GM23338 (cell line): ENCODE measurements around the gene S100A3. TPM values are rescaled to one million over a fixed set of nuclear protein-coding genes. Genes with fewer than 3 reads are reported as not detected.

Experiments used
- ATAC-seq: fragments of 200-7000 bp; cut with Tn5 transposase; 3 replicates; pipeline ENCODE4 v1.9.1; 2020
- DNase-seq: peaks from one replicate; pipeline ENCODE4 v3.0.0-alpha.2; 2015; ENCODE audit warnings: low spot score
- H2AFZ ChIP-seq: fragments of 200-600 bp; sonication (generic); 2 replicates; pipeline ENCODE4 v1.8.0; 2016; ENCODE audit warnings: antibody characterized with exemption, mild to moderate bottlenecking, moderate library complexity
- H3F3A ChIP-seq: fragments of 200-600 bp; sonication (generic); replicated peaks from 2 replicates; pipeline ENCODE4 v1.8.0; 2017; ENCODE audit warnings: antibody characterized with exemption, mixed run types, low read depth
- H3K27ac ChIP-seq: fragments of 200-600 bp; sonication (generic); 2 replicates; pipeline ENCODE4 v1.6.1; 2016; ENCODE audit warnings: low read depth
- H3K27me3 ChIP-seq: fragments of 200-600 bp; sonication (generic); 2 replicates; pipeline ENCODE4 v1.8.0; 2016; ENCODE audit warnings: mild to moderate bottlenecking, mixed run types, moderate library complexity; ENCODE audit not compliant: insufficient read depth
- H3K36me3 ChIP-seq: fragments of 200-600 bp; sonication (generic); 2 replicates; pipeline ENCODE4 v1.8.0; 2016; ENCODE audit warnings: mild to moderate bottlenecking; ENCODE audit not compliant: insufficient read depth
- H3K4me1 ChIP-seq: fragments of 200-600 bp; sonication (generic); 2 replicates; pipeline ENCODE4 v1.8.0; 2016; ENCODE audit warnings: mild to moderate bottlenecking, moderate library complexity; ENCODE audit not compliant: insufficient read depth
- H3K4me2 ChIP-seq: fragments of 200-600 bp; sonication (generic); 2 replicates; pipeline ENCODE4 v1.7.1; 2017; ENCODE audit warnings: mixed run types
- H3K4me3 ChIP-seq: fragments of 200-600 bp; sonication (generic); 2 replicates; pipeline ENCODE4 v1.6.1; 2016; ENCODE audit warnings: mixed run types
- H3K79me2 ChIP-seq: fragments of 200-600 bp; sonication (generic); replicated peaks from 2 replicates; pipeline ENCODE4 v1.8.0; 2017; ENCODE audit warnings: mild to moderate bottlenecking; ENCODE audit not compliant: insufficient read depth
- H3K9me2 ChIP-seq: fragments of 200-600 bp; sonication (generic); 2 replicates; pipeline ENCODE4 v1.8.0; 2017; ENCODE audit not compliant: insufficient read depth
- H4K20me1 ChIP-seq: fragments of 200-600 bp; sonication (generic); replicated peaks from 2 replicates; pipeline ENCODE4 v1.8.0; 2017; ENCODE audit warnings: mild to moderate bottlenecking; ENCODE audit not compliant: insufficient read depth
- H3K27ac Mint-ChIP-seq: 2 replicates; pipeline ENCODE4 v1.8.0; 2020; ENCODE audit warnings: inconsistent platforms, mild to moderate bottlenecking, moderate library complexity, mixed read lengths
- H3K27me3 Mint-ChIP-seq: 3 replicates; pipeline ENCODE4 v1.8.0; 2022; ENCODE audit warnings: low read depth, mild to moderate bottlenecking, moderate library complexity, mixed read lengths, inconsistent platforms; ENCODE audit not compliant: insufficient read depth, poor library complexity
- H3K36me3 Mint-ChIP-seq: 3 replicates; pipeline ENCODE4 v1.8.0; 2021; ENCODE audit warnings: low read depth, mild to moderate bottlenecking, inconsistent platforms, moderate library complexity, mixed read lengths
- H3K4me1 Mint-ChIP-seq: 3 replicates; pipeline ENCODE4 v1.8.0; 2020; ENCODE audit warnings: mild to moderate bottlenecking, inconsistent platforms, mixed read lengths
- H3K4me3 Mint-ChIP-seq: 3 replicates; pipeline ENCODE4 v1.8.0; 2021; ENCODE audit warnings: moderate library complexity, mild to moderate bottlenecking, inconsistent platforms, mixed read lengths
- H3K9me3 Mint-ChIP-seq: 3 replicates; pipeline ENCODE4 v1.8.0; 2020; ENCODE audit warnings: moderate library complexity, mild to moderate bottlenecking, inconsistent platforms, mixed read lengths
- CREB1 ChIP-seq: fragments of 250-450 bp; sonication (Bioruptor Pico); IDR thresholded peaks from 2 replicates; pipeline ENCODE4 v1.5.0; 2020; ENCODE audit warnings: low read depth, mild to moderate bottlenecking, moderate library complexity
- EZH2 ChIP-seq: fragments of 200-600 bp; sonication (generic); IDR thresholded peaks from one replicate; pipeline ENCODE4 v1.8.0; 2017; ENCODE audit warnings: antibody characterized with exemption, mild to moderate bottlenecking, low read depth; ENCODE audit not compliant: unreplicated experiment
- NANOG ChIP-seq: IDR thresholded peaks from 2 replicates; pipeline ENCODE4 v1.6.1; 2016; ENCODE audit warnings: antibody characterized with exemption, borderline replicate concordance
- POLR2AphosphoS5 ChIP-seq: IDR thresholded peaks from 2 replicates; pipeline ENCODE4 v1.6.1; 2016; ENCODE audit warnings: antibody characterized with exemption, low read depth
- REST ChIP-seq: IDR thresholded peaks from one replicate; pipeline ENCODE4 v1.6.1; 2018; ENCODE audit warnings: antibody characterized with exemption; ENCODE audit not compliant: unreplicated experiment
- STAT1 ChIP-seq: IDR thresholded peaks from one replicate; pipeline ENCODE4 v1.6.1; 2016; ENCODE audit warnings: antibody characterized with exemption; ENCODE audit not compliant: unreplicated experiment
- ZNF331 ChIP-seq: fragments of 250-450 bp; sonication (Bioruptor Pico); IDR thresholded peaks from 2 replicates; pipeline ENCODE4 v1.5.0; 2020; ENCODE audit warnings: low read depth, mild to moderate bottlenecking, moderate library complexity
- polyA plus RNA-seq: library from polyadenylated mRNA; unstranded; fragments of >200 nt; fragmentation: Nextera tagmentation; extraction: Ambion mirVana; gene quantifications from 2 replicates; pipeline ENCODE4 v1.2.1, GENCODE V29; 2016
- total RNA-seq: library from RNA; depleted of rRNA; stranded (reverse); fragments of >200 nt; shearing (Covaris generic); gene quantifications from 2 replicates; pipeline ENCODE4 v1.2.3, GENCODE V29; 2014
- TF ChIP-seq, protein P1 (sequence below): IDR thresholded peaks from 2 replicates; pipeline ENCODE4 v1.6.1; 2016; ENCODE audit warnings: antibody characterized with exemption
- TF ChIP-seq, protein P2 (sequence below): fragments of 250-450 bp; sonication (Bioruptor Pico); IDR thresholded peaks from 2 replicates; pipeline ENCODE4 v1.5.0; 2020; ENCODE audit warnings: mild to moderate bottlenecking, moderate library complexity

S100A3 gene
- total and polyA plus RNA-seq, 2 experiments from 2014 or later, result not detected

DNA sequence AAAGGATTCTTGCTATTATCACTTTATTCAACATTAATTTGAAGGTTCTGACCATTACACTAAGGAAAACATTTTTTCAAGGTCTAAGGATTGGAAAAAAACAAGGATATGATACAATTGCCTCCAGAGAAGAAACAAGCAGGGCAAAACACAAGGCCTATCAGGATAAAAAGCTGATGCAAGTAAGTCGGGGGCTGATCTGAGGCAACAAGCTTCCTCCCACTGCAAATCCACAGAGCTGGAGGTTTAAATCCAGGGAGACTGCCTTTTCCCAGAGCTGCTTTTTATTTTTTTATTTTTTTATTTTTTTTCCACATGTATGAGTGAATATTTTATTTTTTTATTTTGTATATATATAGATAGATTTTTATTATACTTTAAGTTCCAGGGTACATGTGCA is 35.9 kb upstream of the S100A3 start (continued):
- TF ChIP-seq, protein P1, sequence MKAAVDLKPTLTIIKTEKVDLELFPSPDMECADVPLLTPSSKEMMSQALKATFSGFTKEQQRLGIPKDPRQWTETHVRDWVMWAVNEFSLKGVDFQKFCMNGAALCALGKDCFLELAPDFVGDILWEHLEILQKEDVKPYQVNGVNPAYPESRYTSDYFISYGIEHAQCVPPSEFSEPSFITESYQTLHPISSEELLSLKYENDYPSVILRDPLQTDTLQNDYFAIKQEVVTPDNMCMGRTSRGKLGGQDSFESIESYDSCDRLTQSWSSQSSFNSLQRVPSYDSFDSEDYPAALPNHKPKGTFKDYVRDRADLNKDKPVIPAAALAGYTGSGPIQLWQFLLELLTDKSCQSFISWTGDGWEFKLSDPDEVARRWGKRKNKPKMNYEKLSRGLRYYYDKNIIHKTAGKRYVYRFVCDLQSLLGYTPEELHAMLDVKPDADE, result no peak
- no peak for TF ChIP-seq POLR2AphosphoS5
- TF ChIP-seq STAT1, result no peak
- no peak for TF ChIP-seq NANOG
- TF ChIP-seq ZNF331, result no peak
- TF ChIP-seq REST, result no peak
- TF ChIP-seq CREB1 (CRISPR knock-in tag), result no peak

- H3K79me2 ChIP-seq, result no peaks in the 10 kb centered on the region
- no peaks in the 10 kb centered on the region for H3K9me2 ChIP-seq
- peaks cover 6% of the 10 kb centered on the region; the same call in 1 of the 2 replicates for H3K4me1 ChIP-seq
- Mint-ChIP-seq H3K27me3 (peaks cover 9% of the 10 kb centered on the region), H3K9me3 (no peaks in the 10 kb centered on the region), H3K27ac (no peak overlapping the region), H3K4me1 (peaks cover 9% of the 10 kb centered on the region; the same call in 2 of the 3 replicates), H3K4me3 (no peak overlapping the region), H3K36me3 (no peaks in the 10 kb centered on the region)
- no peak overlapping the region for H3K27ac ChIP-seq
- DNase-seq (no peak), ATAC-seq (no peak)
- H4K20me1 ChIP-seq, result no peaks in the 10 kb centered on the region
- H3K27me3 ChIP-seq, result no peaks in the 10 kb centered on the region
- H3K4me2 ChIP-seq, result no peak overlapping the region
- no peak overlapping the region for H3K4me3 ChIP-seq
- no peak overlapping the region for H2AFZ ChIP-seq
- H3K36me3 ChIP-seq, result no peaks in the 10 kb centered on the region
- no peaks in the 10 kb centered on the region for H3F3A ChIP-seq
- TF ChIP-seq, protein P2, sequence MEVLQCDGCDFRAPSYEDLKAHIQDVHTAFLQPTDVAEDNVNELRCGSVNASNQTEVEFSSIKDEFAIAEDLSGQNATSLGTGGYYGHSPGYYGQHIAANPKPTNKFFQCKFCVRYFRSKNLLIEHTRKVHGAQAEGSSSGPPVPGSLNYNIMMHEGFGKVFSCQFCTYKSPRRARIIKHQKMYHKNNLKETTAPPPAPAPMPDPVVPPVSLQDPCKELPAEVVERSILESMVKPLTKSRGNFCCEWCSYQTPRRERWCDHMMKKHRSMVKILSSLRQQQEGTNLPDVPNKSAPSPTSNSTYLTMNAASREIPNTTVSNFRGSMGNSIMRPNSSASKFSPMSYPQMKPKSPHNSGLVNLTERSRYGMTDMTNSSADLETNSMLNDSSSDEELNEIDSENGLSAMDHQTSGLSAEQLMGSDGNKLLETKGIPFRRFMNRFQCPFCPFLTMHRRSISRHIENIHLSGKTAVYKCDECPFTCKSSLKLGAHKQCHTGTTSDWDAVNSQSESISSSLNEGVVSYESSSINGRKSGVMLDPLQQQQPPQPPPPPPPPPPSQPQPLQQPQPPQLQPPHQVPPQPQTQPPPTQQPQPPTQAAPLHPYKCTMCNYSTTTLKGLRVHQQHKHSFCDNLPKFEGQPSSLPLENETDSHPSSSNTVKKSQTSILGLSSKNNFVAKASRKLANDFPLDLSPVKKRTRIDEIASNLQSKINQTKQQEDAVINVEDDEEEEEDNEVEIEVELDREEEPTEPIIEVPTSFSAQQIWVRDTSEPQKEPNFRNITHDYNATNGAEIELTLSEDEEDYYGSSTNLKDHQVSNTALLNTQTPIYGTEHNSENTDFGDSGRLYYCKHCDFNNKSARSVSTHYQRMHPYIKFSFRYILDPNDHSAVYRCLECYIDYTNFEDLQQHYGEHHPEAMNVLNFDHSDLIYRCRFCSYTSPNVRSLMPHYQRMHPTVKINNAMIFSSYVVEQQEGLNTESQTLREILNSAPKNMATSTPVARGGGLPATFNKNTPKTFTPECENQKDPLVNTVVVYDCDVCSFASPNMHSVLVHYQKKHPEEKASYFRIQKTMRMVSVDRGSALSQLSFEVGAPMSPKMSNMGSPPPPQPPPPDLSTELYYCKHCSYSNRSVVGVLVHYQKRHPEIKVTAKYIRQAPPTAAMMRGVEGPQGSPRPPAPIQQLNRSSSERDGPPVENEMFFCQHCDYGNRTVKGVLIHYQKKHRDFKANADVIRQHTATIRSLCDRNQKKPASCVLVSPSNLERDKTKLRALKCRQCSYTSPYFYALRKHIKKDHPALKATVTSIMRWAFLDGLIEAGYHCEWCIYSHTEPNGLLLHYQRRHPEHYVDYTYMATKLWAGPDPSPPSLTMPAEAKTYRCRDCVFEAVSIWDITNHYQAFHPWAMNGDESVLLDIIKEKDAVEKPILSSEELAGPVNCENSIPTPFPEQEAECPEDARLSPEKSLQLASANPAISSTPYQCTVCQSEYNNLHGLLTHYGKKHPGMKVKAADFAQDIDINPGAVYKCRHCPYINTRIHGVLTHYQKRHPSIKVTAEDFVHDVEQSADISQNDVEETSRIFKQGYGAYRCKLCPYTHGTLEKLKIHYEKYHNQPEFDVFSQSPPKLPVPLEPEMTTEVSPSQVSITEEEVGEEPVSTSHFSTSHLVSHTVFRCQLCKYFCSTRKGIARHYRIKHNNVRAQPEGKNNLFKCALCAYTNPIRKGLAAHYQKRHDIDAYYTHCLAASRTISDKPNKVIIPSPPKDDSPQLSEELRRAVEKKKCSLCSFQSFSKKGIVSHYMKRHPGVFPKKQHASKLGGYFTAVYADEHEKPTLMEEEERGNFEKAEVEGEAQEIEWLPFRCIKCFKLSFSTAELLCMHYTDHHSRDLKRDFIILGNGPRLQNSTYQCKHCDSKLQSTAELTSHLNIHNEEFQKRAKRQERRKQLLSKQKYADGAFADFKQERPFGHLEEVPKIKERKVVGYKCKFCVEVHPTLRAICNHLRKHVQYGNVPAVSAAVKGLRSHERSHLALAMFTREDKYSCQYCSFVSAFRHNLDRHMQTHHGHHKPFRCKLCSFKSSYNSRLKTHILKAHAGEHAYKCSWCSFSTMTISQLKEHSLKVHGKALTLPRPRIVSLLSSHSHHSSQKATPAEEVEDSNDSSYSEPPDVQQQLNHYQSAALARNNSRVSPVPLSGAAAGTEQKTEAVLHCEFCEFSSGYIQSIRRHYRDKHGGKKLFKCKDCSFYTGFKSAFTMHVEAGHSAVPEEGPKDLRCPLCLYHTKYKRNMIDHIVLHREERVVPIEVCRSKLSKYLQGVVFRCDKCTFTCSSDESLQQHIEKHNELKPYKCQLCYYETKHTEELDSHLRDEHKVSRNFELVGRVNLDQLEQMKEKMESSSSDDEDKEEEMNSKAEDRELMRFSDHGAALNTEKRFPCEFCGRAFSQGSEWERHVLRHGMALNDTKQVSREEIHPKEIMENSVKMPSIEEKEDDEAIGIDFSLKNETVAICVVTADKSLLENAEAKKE (CRISPR knock-in tag), result no peak
- no peak for TF ChIP-seq REST
- TF ChIP-seq POLR2AphosphoS5, result no peak
- TF ChIP-seq, protein P1, result no peak
- TF ChIP-seq EZH2, result no peak
These were observed 34.9 kb upstream of the S100A3 start for GRCh38 chr1:153583976-153584375.
